PC-9 (cell line): ENCODE data around the gene DAP3. TPM values are rescaled to one million over a fixed set of nuclear protein-coding genes. Genes with fewer than 3 reads are reported as not detected.
A peak's percentile ranks its signal among the peaks of the same experiment; 100 is the strongest.

Source experiments
- BruUV-seq: library from RNA; stranded (reverse); fragments of 400-500 nt; replicated peaks from 2 replicates; lab custom pipeline; 2021; lab: Mats Ljungman, UMichigan
- CTCF ChIA-PET: fragments of 300-600 bp; sonication (Branson Sonifier 250); formaldehyde crosslinking; loops from one replicate; lab custom pipeline; 2022; ENCODE audit warnings: antibody characterized with exemption; lab: Charles Lee
- POLR2A ChIA-PET: fragments of 300-600 bp; sonication (Branson Sonifier 250); formaldehyde crosslinking; loops from one replicate; lab custom pipeline; 2022; ENCODE audit warnings: antibody characterized with exemption; ENCODE audit not compliant: unreplicated experiment; lab: Charles Lee
- DNase-seq, 2 experiments: peaks; one replicate each; pipeline versions ENCODE4 v3.0.0 to v3.0.0-alpha.2; 2015 to 2022; ENCODE audit warnings: mixed read lengths in 1 of 2
- H2AFZ ChIP-seq: fragments of 200-600 bp; sonication (generic); 2 replicates; pipeline ENCODE4 v1.8.1; 2017; ENCODE audit warnings: antibody characterized with exemption
- H3F3A ChIP-seq: fragments of 200-600 bp; sonication (generic); 2 replicates; pipeline ENCODE4 v1.8.1; 2017; ENCODE audit warnings: antibody characterized with exemption, mild to moderate bottlenecking, low read depth; ENCODE audit not compliant: insufficient read depth
- H3K27ac ChIP-seq: fragments of 200-600 bp; sonication (generic); 2 replicates; pipeline ENCODE4 v1.6.1; 2016; ENCODE audit warnings: mixed run types
- H3K27me3 ChIP-seq: fragments of 200-600 bp; sonication (generic); 2 replicates; pipeline ENCODE4 v1.6.1; 2016; ENCODE audit warnings: low read depth, mixed run types; ENCODE audit not compliant: insufficient read depth
- H3K36me3 ChIP-seq: fragments of 200-600 bp; sonication (generic); 2 replicates; pipeline ENCODE4 v1.6.1; 2016; ENCODE audit warnings: low read depth, mixed run types
- H3K4me1 ChIP-seq: fragments of 200-600 bp; sonication (generic); replicated peaks from 2 replicates; pipeline ENCODE4 v1.6.1; 2016; ENCODE audit warnings: mixed run types; ENCODE audit not compliant: insufficient read depth
- H3K4me2 ChIP-seq: fragments of 200-600 bp; sonication (generic); 2 replicates; pipeline ENCODE4 v1.6.1; 2017; ENCODE audit warnings: mixed run types
- H3K4me3 ChIP-seq: fragments of 200-600 bp; sonication (generic); 2 replicates; pipeline ENCODE4 v1.6.1; 2016; ENCODE audit warnings: mixed run types
- H3K79me2 ChIP-seq: fragments of 200-600 bp; sonication (generic); 2 replicates; pipeline ENCODE4 v1.6.1; 2017; ENCODE audit warnings: low read depth, mixed run types
- H3K9me2 ChIP-seq: fragments of 200-600 bp; sonication (generic); 2 replicates; pipeline ENCODE4 v1.8.1; 2017; ENCODE audit warnings: mild to moderate bottlenecking; ENCODE audit not compliant: insufficient read depth
- H3K9me3 ChIP-seq: fragments of 200-600 bp; sonication (generic); 2 replicates; pipeline ENCODE4 v1.8.1; 2016; ENCODE audit warnings: low read depth; ENCODE audit not compliant: insufficient read depth
- H4K20me1 ChIP-seq: fragments of 200-600 bp; sonication (generic); 2 replicates; pipeline ENCODE4 v1.8.1; 2017; ENCODE audit not compliant: insufficient read depth
- EZH2 ChIP-seq: fragments of 200-600 bp; sonication (generic); IDR thresholded peaks from 2 replicates; pipeline ENCODE4 v1.8.0; 2017; ENCODE audit warnings: antibody characterized with exemption, low read depth
- intact Hi-C: fragments of 100-400 bp; cut with micrococcal nuclease; formaldehyde crosslinking; loops from one replicate; pipeline ENCODE4 v1.10.0; 2022; ENCODE audit not compliant: unreplicated experiment
- total RNA-seq: library from RNA; stranded (reverse); gene quantifications from 2 replicates; pipeline ENCODE4 v1.2.3, GENCODE V29; 2021
- TF ChIP-seq, protein P1 (sequence below): fragments of 200-600 bp; sonication (generic); conservative IDR thresholded peaks from 2 replicates; pipeline ENCODE4 v1.6.1; 2017; ENCODE audit warnings: mixed run types, antibody characterized with exemption, mild to moderate bottlenecking, moderate library complexity

The DAP3 gene
- total RNA-seq, 1 experiment from 2014 or later = 111 TPM

DNA sequence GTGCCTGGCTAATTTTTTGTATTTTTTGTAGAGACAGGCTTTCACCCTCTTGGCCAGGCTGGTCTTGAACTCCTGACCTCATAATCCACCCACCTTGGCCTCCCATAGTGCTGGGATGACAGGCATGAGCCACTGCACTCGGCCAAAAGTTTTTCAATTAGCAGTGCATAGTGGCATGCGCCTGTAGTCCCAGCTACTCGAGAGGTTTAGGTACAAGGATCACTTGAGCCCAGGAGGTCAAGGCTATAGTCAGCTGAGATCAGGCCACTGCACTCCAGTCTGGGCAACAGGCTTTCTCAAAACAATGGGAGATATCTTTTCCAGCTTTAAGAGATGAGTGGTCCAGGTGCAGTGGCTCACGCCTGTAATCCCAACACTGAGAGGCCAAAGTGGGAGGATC, 30.8 kb downstream of the DAP3 start:
- DNase-seq = no peak
- no peak overlapping the region for H3K4me3 ChIP-seq
- no peak overlapping the region for H3K4me2 ChIP-seq
- no peaks in the 10 kb centered on the region for H3K4me1 ChIP-seq
- H3K9me2 ChIP-seq = no peaks in the 10 kb centered on the region
- H3K36me3 ChIP-seq = peaks cover 17% of the 10 kb centered on the region; the same call in 1 of the 2 replicates
- no peak overlapping the region for H2AFZ ChIP-seq
- no peaks in the 10 kb centered on the region for H3K9me3 ChIP-seq
- H3K27ac ChIP-seq = no peak overlapping the region
- CTCF ChIA-PET = interaction anchor here (0.7 kb wide), 1 partner anchor 274 kb away, joined by 8 read pairs; no protein-coding TSS in a partner anchor
- peaks cover 7% of the 10 kb centered on the region; the same call in 1 of the 2 replicates for H4K20me1 ChIP-seq
- peaks cover 17% of the 10 kb centered on the region; the same call in 1 of the 2 replicates for H3F3A ChIP-seq
- POLR2A ChIA-PET = no interaction called here
- TF ChIP-seq, protein P1, sequence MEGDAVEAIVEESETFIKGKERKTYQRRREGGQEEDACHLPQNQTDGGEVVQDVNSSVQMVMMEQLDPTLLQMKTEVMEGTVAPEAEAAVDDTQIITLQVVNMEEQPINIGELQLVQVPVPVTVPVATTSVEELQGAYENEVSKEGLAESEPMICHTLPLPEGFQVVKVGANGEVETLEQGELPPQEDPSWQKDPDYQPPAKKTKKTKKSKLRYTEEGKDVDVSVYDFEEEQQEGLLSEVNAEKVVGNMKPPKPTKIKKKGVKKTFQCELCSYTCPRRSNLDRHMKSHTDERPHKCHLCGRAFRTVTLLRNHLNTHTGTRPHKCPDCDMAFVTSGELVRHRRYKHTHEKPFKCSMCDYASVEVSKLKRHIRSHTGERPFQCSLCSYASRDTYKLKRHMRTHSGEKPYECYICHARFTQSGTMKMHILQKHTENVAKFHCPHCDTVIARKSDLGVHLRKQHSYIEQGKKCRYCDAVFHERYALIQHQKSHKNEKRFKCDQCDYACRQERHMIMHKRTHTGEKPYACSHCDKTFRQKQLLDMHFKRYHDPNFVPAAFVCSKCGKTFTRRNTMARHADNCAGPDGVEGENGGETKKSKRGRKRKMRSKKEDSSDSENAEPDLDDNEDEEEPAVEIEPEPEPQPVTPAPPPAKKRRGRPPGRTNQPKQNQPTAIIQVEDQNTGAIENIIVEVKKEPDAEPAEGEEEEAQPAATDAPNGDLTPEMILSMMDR = no peak
- TF ChIP-seq EZH2 = no peak
- no TSS peak for BruUV-seq
- H3K79me2 ChIP-seq = no peaks in the 10 kb centered on the region
- H3K27me3 ChIP-seq = no peaks in the 10 kb centered on the region
- intact Hi-C loops = no loop called here

DNA sequence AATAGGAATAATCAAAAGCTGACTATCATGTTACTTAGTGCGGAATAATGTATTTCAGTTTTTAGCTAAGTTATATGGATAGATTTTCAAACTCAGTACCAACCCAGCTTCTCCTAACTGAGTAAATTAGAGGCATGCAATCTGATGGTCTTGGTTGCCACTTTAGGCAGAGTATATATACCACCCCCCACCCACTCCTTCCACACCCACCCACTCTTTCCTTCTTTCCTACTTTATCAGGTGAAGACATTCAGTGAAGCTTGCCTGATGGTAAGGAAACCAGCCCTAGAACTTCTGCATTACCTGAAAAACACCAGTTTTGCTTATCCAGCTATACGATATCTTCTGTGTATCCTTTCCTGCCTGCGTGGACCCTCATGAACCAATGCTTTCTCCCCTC, 36.3 kb downstream of the DAP3 start:
- H3K27me3 ChIP-seq = no peaks in the 10 kb centered on the region
- intact Hi-C loops = no loop called here
- no peak overlapping the region for H2AFZ ChIP-seq
- H3K27ac ChIP-seq = no peak overlapping the region
- peaks cover 32% of the 10 kb centered on the region; the same call in 1 of the 2 replicates for H3K36me3 ChIP-seq
- no peaks in the 10 kb centered on the region for H3K4me1 ChIP-seq
- no peak for DNase-seq
- H3K4me3 ChIP-seq = no peak overlapping the region
- H4K20me1 ChIP-seq = no peaks in the 10 kb centered on the region
- peaks cover 31% of the 10 kb centered on the region; the same call in 1 of the 2 replicates for H3F3A ChIP-seq
- no peaks in the 10 kb centered on the region for H3K9me2 ChIP-seq
- no peaks in the 10 kb centered on the region for H3K79me2 ChIP-seq
- no peak for TF ChIP-seq EZH2
- TF ChIP-seq, protein P1 = no peak
- no TSS peak for BruUV-seq
- H3K9me3 ChIP-seq = no peaks in the 10 kb centered on the region
- H3K4me2 ChIP-seq = no peak overlapping the region
- ChIA-PET CTCF (interaction anchor here (0.6 kb wide), 1 partner anchor 497 kb away, joined by 4 read pairs; no protein-coding TSS in a partner anchor), POLR2A (no interaction called here)

DNA sequence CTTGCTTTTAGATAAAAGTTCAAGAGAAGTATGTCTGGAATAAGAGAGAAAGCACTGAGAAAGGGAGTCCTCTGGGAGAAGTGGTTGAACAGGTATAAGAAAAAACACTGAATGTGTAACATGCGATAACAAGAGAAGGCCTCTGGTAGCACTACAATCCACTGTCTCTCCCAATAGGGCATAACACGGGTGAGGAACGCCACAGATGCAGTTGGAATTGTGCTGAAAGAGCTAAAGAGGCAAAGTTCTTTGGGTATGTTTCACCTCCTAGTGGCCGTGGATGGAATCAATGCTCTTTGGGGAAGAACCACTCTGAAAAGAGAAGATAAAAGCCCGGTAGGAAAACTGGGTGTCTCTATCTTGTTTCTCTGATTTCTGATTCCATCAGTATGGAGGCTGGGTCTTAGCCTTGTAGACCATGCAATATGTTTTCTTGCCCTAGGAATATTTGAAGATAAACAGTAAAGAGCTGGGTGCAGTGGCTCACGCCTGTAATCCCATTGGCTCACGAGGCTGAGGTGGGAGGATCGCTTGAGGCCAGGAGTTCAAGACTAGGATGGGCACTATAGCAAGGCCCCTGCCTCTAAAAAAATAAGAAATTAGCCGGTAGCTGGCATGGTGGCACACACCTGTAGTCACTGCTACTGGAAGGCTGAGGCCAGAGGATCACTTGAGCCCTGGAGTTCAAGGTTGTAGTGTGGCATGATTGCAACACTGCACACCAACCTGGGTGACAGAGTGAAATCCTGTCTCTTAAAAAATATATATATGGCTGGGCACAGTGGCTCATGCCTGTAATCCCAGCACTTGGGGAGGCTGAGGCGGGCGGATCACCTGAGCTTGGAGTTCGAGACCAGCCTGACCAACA, 40.4 kb downstream of the DAP3 start:
- Histone ChIP-seq H3K27me3 (no peaks in the 10 kb centered on the region), H3K4me3 (no peak overlapping the region), H3K27ac (no peak overlapping the region), H3K9me2 (no peaks in the 10 kb centered on the region), H3K79me2 (no peaks in the 10 kb centered on the region), H2AFZ (no peak overlapping the region), H3F3A (peaks cover 26% of the 10 kb centered on the region; the same call in 1 of the 2 replicates), H4K20me1 (no peaks in the 10 kb centered on the region), H3K36me3 (peaks cover 28% of the 10 kb centered on the region), H3K4me1 (no peaks in the 10 kb centered on the region), H3K4me2 (no peak overlapping the region), H3K9me3 (no peaks in the 10 kb centered on the region)
- TF ChIP-seq EZH2 = no peak
- TF ChIP-seq, protein P1 = peak; percentile 71
- CTCF ChIA-PET = no interaction called here
- BruUV-seq = no TSS peak
- DNase-seq = peak in 1 of 2 experiments; percentile 34
- intact Hi-C loops = no loop called here
- POLR2A ChIA-PET = interaction anchor here (0.6 kb wide), 1 partner anchor 60 kb away, joined by 4 read pairs; no protein-coding TSS in a partner anchor
